HG03139 (cell line): ENCODE data around the gene DGCR6L.
"Not testable (repeated sequence)": the region's sequence is repeated elsewhere in the genome, so short reads cannot be mapped to it uniquely, and the experiment has no call there.

Source experiments
- ATAC-seq: cut with Tn5 transposase; IDR thresholded peaks from one replicate; pipeline ENCODE4 v1.9.1; 2021; ENCODE audit not compliant: unreplicated experiment

DGCR6L gene

DNA sequence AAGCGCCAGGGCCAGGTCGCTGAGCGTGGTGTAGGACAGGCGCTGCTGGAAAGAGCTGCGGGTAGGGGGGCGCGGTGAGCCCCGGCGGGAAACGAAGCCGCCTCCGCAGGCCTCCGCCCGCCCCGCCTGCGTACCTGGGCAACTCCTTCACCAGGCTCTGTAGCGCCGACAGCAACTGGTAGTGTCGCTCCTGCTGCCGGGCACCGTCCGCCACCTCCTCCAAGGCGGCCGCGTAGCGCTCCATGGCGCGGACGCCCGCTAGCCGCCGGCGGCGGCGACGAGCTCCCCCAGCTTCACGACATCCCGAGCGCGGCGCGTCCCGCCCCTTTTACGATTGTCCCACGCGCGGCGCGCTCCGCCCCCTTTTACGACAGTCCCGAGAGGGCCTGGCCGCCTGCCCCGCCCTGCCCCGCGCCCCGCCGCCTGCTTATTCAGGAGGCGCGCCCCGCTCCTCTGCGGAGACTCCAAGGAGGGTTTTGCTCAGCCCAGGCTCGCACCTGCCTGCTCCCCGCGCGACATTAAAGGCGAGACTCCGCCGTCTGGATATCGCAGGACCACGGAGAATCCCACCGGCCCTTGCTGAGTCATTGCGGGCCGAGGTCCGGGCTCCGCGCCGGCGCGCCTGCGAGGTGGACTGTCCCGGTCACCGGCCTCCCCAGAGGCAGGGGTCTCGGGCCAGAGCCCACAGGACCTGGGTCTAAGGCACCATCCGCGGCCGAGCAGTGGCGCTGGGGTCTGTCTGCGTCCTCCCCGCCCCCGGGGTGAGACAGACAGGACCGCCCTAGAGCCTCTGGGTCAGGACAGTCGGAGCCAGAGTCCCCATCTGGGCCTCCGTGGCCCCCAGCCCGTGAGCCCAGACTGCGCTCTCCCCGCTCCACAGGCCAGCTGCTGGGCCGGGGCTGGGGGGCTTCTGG, at the start of gene DGCR6L:
DGCR6L (minus strand) TSS at position 316 of the 914 bp plus-strand sequence; CDS start at position 244, 72 bp downstream.
- ATAC-seq, result peak; percentile 58

DNA sequence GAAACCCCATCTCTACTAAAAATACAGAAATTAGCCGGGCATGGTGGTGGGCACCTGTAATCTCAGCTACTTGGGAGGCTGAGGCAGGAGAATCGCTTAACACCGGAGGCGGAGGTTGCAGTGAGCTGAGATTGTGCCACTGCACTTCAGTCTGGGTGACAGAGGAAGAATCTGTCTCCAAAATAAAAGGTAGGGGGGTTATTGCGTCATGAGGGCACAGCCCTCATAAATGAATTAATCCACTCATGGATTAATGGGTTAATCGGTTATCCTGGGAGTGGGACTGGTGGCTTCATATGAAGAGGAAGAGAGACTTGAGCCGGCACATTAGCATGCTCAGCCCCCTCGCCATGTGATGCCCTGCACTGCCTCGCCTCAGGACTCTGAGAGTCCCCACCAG, 49.0 kb upstream of the DGCR6L start:
- ATAC-seq, result not testable (repeated sequence)

DNA sequence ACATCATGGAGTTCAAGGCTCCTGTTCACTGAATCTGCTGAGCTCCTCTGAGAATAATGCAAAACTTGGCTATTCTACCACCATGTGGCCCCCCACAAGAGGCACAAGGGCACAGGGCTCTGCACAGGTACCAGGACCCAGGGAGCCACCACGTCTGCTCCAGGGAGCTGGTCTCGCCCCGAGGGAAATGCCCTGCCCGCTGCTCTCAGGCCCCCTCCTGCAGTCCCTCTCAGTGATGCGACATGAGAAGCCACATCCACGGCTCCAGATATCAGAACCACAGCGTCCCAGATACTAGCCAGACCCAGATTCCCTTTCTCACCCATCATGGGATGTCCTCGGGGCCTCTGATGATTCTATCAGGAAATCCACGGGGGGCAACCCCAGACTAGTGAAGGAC, 47.0 kb upstream of the DGCR6L start:
- not testable (repeated sequence) for ATAC-seq

DNA sequence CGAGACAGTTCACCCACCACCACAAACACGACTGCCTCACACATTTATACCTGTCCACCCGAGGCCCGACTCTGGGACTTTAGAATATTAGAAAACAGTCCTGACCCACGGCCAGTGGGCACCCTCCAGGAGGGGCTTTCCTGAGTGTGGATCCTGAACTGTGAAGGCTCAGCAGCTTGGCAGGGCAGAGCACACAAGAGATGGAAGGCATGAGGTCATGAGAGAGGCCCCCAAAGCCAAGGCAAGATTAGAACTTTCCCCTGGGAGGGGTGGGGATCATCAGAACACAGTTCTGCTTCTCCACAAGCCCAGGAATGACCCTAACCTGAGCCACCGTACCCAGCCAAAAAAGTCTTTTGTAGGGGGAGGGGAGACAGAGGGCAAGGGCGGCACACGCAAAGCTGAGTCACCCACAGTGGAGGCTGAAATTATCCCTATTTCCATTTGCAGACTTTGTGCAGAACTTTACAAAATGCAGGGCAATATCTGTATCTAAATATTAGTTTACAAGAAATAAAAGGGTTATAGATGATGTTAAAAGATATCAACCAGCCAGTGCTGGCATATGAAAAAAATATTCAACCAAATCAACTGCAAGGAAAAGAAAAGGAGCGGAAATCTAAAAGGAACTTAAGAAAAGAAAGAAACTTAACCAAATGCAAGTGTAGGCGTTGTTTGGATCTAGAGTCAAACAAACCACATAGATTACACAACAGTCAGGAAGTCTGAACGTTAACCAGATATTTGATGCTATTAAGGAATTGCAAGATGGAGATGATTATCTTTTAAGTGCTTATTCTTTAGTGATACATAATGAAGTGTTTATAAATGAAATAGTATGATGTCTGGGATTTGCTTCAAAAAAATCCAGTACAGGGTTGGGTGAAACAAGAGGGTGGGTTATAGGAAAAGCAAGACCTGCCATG, 44.7 kb upstream of the DGCR6L start:
- not testable (repeated sequence) for ATAC-seq

DNA sequence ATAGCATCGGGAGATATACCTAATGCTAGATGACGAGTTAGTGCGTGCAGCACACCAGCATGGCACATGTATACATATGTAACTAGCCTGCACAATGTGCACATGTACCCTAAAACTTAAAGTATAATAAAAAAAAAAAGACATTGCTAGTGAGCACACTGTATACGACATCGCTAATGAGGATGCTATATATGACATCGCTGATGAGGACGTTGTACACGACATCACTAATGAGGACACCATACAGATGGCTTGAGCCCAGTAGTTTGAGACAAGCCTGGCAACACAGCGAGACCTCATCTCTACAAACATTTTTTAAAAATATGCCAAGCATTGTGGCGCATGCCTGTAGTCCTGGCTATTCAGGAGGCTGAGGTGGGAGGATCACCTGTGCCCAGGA, 42.5 kb upstream of the DGCR6L start:
- not testable (repeated sequence) for ATAC-seq

DNA sequence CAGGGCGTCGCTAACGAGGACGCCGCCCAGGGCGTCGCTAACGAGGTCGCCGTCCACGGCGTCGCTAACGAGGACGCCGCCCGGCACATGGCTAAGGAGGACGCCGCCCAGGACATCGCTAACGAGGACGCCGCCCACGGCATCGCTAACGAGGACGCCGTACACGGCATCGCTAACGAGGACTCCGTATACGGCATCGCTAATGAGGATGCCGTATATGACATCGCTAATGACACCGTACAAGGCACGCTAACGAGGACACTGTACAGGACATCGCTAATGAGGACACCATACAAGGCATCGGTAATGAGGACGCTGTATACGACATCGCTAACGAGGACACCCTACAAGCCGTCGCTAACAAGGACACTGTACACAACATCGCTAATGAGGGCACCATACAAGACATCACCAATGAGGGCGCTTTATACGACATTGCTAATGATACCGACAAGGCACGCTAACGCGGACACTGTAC, 41.9 kb upstream of the DGCR6L start:
- ATAC-seq, result not testable (repeated sequence)

DNA sequence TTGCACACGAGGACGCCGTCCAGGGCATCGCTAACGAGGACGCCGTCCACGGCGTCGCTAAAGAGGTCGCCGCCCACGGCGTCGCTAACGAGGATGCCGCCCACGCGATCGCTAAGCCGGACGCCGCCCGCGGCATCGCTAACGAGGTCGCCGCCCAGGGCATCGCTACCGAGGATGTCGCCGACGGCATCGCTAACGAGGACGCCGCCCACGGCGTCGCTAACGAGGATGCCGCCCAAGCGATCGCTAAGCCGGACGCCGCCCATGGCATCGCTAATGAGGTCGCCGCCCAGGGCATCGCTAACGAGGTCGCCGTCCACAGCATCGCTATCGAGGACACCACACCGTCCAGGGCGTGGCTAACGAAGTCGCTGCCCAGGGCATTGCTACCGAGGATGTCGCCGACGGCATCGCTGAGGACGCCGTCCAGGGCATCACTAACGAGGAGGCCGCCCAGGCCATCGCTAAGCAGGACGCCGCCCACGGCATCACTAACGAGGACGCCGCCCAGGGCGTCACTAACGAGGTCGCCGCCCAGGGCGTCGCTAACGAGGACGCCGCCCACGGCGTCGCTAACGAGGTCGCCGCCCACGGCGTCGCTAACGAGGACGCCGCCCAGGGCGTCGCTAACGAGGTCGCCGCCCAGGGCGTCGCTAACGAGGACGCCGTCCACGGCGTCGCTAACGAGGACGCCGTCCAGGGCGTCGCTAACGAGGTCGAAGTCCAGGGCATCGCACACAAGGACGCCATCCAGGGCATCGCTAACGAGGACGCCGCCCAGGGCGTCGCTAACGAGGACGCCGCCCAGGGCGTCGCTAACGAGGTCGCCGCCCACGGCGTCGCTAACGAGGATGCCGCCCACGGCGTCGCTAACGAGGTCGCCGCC, 41.2 kb upstream of the DGCR6L start:
- not testable (repeated sequence) for ATAC-seq

DNA sequence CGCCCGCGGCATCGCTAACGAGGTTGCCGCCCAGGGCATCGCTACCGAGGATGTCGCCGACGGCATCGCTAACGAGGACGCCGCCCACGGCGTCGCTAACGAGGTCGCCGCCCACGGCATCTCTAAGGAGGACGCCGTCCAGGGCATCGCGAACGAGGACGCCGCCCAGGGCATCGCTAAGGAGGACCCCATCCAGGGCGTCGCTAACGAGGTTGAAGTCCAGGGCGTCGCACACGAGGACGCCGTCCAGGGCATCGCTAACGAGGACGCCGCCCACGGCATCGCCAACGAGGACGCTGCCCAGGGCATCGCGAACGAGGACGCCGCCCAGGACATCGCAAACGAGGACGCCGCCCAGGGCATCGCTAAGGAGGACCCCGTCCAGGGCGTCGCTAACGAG, 40.4 kb upstream of the DGCR6L start:
- not testable (repeated sequence) for ATAC-seq

DNA sequence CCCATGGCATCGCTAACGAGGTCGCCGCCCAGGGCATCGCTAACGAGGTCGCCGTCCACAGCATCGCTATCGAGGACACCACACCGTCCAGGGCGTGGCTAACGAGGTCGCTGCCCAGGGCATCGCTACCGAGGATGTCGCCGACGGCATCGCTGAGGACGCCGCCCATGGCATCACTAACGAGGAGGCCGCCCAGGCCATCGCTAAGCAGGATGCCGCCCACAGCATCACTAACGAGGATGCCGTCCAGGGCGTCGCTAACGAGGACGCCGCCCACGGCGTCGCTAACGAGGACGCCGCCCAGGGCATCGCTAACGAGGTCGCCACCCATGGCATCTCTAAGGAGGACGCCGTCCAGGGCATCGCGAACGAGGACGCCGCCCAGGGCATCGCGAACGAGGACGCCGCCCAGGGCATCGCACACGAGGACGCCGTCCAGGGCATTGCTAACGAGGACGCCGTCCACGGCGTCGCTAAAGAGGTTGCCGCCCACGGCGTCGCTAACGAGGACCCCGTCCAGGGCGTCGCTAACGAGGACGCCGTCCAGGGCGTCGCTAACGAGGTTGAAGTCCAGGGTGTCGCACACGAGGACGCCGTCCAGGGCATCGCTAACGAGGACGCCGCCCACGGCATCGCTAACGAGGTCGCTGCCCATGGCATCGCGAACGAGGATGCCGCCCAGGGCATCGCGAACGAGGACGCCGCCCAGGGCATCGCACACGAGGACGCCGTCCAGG, 38.8 kb upstream of the DGCR6L start:
- ATAC-seq, result not testable (repeated sequence)

DNA sequence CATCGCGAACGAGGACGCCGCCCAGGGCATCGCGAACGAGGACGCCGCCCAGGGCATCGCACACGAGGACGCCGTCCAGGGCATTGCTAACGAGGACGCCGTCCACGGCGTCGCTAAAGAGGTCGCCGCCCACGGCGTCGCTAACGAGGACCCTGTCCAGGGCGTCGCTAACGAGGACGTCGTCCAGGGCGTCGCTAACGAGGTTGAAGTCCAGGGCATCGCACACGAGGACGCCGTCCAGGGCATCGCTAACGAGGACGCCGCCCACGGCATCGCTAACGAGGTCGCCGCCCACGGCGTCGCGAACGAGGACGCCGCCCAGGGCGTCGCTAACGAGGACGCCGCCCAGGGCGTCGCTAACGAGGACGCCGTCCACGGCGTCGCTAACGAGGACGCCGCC, 38.1 kb upstream of the DGCR6L start:
- not testable (repeated sequence) for ATAC-seq

DNA sequence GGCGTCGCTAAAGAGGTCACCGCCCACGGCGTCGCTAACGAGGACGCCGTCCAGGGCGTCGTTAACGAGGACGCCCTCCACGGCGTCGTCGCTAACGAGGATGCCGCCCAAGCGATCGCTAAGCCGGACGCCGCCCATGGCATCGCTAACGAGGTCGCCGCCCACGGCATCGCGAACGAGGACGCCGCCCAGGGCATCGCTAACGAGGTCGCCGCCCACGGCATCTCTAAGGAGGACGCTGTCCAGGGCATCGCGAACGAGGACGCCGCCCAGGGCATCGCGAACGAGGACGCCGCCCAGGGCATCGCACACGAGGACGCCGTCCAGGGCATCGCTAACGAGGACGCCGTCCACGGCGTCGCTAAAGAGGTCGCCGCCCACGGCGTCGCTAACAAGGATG, 37.0 kb upstream of the DGCR6L start:
- ATAC-seq, result not testable (repeated sequence)

DNA sequence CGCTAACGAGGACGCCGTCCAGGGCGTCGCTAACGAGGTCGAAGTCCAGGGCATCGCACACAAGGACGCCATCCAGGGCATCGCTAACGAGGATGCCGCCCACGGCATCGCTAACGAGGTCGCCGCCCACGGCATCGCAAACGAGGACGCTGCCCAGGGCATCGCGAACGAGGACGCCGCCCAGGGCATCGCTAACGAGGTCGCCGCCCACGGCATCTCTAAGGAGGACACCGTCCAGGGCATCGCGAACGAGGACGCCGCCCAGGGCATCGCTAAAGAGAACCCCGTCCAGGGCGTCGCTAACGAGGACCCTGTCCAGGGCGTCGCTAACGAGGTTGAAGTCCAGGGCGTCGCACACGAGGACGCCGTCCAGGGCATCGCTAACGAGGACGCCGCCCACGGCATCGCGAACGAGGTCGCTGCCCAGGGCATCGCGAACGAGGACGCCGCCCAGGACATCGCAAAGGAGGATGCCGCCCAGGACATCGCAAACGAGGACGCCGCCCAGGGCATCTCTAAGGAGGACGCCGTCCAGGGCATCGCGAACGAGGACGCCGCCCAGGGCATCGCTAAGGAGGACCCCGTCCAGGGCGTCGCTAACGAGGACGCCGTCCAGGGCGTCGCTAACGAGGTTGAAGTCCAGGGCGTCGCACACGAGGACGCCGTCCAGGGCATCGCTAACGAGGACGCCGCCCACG, 36.2 kb upstream of the DGCR6L start:
- not testable (repeated sequence) for ATAC-seq

DNA sequence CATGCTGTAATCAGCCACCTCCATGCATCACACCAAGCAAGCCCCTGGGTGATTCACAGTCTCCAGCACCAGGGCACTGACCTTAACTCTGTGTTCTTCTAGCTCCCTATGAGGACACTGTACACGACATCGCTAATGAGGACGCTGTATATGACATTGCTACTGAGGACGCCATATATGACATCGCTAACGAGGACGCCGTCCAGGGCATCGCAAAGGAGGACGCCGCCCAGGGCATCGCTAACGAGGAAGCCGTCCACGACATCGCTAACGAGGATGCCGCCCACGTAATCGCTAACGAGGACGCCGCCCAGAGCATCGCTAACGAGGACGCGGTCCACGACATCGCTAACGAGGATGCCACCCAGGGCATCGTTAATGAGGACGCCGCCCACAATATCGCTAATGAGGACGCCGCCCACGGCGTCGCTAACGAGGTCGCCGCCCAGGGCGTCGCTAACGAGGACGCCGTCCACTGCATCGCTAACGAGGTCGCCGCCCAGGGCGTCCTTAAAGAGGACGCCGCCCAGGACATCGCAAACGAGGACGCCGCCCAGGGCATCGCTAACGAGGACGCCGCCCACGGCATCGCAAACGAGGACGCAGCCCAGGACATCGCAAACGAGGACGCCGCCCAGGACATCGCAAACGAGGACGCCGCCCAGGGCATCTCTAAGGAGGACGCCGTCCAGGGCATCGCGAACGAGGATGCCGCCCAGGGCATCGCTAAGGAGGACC, 34.5 kb upstream of the DGCR6L start:
- ATAC-seq, result no peak

DNA sequence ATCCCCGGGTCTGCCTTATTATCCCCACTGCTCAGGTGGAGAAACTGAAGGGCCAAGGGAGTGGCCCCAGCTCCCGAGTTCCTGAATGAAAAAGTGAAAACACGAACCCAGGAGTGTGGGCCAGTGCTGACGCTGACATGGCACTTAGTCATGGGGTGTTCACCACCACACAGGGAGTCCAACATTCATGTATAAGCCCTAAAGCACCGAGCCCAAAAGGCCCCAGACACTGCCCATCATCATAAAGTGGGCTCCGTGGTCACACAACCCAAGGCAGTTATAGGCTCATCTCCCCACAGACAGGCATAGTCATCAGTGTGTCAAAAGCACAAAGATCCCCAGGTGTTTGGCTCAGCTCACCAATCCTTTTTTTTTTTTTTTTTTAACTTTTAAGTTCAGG, 32.7 kb upstream of the DGCR6L start:
- not testable (repeated sequence) for ATAC-seq

DNA sequence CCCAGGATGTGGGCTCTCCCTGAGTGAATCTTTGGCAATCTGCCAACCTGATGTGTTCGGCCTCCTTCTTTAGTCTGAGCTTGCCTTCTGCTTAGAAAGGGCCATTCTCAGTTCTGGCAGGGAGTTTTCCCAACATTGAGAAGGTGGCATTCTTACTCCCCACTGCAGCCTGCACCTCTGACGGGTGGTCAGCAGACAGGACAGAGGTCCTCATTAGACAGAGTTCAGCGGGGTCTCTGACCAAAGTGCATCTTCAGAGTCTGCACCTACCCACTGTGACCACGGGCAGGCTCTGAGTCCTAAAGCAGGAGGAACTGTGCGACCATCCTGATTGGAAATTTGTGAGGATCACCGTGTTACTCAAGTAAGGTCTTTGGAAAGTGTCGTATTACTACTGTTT, 26.7 kb upstream of the DGCR6L start:
- not testable (repeated sequence) for ATAC-seq

DNA sequence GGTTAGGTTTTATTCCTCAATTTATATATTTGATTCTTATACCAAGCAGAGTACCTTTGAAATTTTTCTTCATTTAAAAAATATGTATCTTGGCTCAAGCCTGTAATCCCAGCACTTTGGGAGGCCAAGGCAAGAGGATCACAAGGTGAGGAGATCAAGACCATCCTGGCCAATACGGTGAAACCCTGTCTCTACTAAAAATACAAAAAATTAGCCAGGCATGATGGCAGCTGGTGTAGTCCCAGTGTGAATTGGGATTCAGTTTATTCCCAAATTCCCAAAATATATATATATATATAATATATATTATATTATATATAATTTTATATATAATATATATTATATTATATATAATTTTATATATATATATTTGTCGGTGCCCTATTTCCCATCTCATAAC, 18.4 kb upstream of the DGCR6L start:
- not testable (repeated sequence) for ATAC-seq

DNA sequence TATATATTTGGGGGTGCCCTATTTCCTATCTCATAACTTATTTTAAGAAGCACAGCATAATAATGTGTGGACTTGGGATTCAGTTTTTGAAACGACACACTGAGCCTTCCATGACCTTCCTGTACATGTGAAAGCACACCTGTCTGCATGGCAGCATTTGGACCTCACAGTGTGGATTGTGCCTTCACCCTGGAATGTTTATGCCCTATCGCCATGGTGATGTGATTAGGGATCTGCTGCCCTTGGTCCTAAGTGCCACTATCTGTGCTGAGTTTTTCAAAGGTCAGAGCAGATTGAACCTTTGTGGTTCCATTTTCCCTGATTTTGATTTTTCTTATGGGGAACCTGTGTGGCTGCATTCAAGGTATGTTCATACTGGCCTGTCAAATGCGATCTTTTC, 17.9 kb upstream of the DGCR6L start:
- not testable (repeated sequence) for ATAC-seq

DNA sequence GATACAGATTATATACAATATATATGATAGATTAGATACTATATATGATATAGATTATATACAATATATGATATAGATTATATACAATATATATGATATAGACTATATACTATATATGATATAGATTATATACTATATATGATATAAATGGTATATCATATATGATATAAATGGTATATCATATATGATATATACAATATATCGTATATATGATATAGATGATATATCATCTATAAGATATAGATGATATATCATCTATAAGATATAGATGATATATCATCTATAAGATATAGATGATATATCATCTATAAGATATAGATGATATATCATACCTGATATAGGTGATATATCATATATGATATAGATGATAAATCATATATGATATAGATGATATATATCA, 16.7 kb upstream of the DGCR6L start:
- not testable (repeated sequence) for ATAC-seq
